Peyer's patch (tissue), 4 donors: Measurements from ENCODE around the gene ACBD6.

ENCODE experiments used
- POLR2A ChIP-seq, 2 donors: fragments of 450-650 bp; IDR thresholded peaks; one replicate each; pipeline ENCODE4 v1.5.1; 2017; ENCODE audit warnings: antibody characterized with exemption in 2 of 2, mild to moderate bottlenecking in 2 of 2, moderate library complexity in 2 of 2
- TF ChIP-seq, protein P1 (sequence below), 6 experiments: fragments of 450-650 bp in 4 of 6; fragments of 200-600 bp in 2 of 6; sonication (generic) in 1 of 6; IDR thresholded peaks; one replicate each; pipeline ENCODE4 v1.5.1; 2017 to 2019; ENCODE audit warnings: antibody characterized with exemption in 6 of 6, mild to moderate bottlenecking in 3 of 6, moderate library complexity in 1 of 6

DNA sequence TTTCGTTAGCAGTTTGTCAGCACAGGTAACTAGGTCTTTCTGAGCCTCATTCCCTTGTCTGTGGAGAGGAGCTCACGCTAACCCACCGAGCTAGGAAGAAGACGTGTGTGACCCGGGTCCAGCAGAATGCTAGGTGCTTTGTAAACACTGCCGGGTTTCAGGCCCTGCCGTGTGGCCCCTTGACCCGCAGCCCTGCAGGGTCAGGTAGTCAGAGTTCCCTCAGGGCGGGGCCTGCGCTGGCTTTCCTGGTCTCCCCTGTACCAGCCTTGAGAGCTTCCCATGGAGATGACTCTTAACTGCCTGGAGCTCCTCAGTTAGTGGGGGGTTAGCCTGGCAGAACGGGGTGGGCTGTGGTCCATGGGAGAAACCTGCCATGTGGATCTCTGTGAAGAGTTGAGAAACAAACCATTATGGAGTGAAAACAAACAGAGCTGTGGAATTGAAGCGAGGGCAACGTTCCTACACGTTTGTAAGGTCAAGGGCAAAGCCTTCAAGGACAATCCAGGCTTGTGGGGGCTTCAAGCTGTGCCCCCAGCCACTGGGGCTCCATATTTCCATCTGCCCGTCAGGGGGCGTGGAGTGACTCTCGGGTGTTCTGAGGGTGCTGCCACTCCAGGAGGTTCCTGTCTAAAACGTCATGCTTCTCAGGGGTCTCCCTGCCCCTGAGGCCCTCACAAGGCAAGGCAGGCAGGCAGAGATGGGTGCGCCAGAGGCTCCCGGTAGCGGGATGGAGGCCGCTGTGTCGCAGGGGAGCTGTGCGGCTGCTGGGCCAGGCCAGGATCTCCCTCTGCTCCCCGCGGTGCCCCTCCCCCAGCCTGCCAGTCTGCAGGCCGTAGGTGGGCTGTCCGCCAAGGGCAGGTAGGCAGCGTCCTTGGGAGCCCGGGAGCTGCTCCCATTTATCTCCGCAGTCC lies 248.5 kb downstream of the ACBD6 start:
- TF ChIP-seq, protein P1, sequence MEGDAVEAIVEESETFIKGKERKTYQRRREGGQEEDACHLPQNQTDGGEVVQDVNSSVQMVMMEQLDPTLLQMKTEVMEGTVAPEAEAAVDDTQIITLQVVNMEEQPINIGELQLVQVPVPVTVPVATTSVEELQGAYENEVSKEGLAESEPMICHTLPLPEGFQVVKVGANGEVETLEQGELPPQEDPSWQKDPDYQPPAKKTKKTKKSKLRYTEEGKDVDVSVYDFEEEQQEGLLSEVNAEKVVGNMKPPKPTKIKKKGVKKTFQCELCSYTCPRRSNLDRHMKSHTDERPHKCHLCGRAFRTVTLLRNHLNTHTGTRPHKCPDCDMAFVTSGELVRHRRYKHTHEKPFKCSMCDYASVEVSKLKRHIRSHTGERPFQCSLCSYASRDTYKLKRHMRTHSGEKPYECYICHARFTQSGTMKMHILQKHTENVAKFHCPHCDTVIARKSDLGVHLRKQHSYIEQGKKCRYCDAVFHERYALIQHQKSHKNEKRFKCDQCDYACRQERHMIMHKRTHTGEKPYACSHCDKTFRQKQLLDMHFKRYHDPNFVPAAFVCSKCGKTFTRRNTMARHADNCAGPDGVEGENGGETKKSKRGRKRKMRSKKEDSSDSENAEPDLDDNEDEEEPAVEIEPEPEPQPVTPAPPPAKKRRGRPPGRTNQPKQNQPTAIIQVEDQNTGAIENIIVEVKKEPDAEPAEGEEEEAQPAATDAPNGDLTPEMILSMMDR (IDR thresholded peaks at IDR 0.05) = no peak
- TF ChIP-seq POLR2A (IDR thresholded peaks at IDR 0.05) = no peak
